Mononuclear cell (primary cell): Measurements from ENCODE around the gene NUDT4. TPM values are rescaled to one million over a fixed set of nuclear protein-coding genes. Genes with fewer than 3 reads are reported as not detected.
"Not testable (repeated sequence)": the region's sequence is repeated elsewhere in the genome, so short reads cannot be mapped to it uniquely, and the experiment has no call there.

Experiments
- H3K27me3 ChIP-seq: 2 replicates; pipeline ENCODE4 v1.6.0; 2011; ENCODE audit warnings: low read length, control low read depth; ENCODE audit not compliant: insufficient read depth
- H3K4me1 ChIP-seq: 2 replicates; pipeline ENCODE4 v1.5.1; 2011; ENCODE audit warnings: mild to moderate bottlenecking, low read length, control low read depth; ENCODE audit not compliant: insufficient read depth
- H3K4me3 ChIP-seq: 2 replicates; pipeline ENCODE4 v1.5.1; 2011; ENCODE audit warnings: mild to moderate bottlenecking, low read length, moderate library complexity
- H3K9me3 ChIP-seq: 2 replicates; pipeline ENCODE4 v1.5.1; 2011; ENCODE audit warnings: low read depth, mild to moderate bottlenecking, control low read depth, low read length
- total RNA-seq: library from RNA; depleted of rRNA; stranded (reverse); fragments of >200 nt; gene quantifications from one replicate; pipeline ENCODE4 v1.2.3, GENCODE V29; 2012

NUDT4 gene
- total RNA-seq, 1 donor: 87.6 TPM

- H3K4me3 ChIP-seq: no peak overlapping the region
- no peaks in the 10 kb centered on the region for H3K27me3 ChIP-seq
- no peaks in the 10 kb centered on the region for H3K4me1 ChIP-seq
- H3K9me3 ChIP-seq: no peaks in the 10 kb centered on the region
Observed at GRCh38 chr12:93404961-93405849, 27.5 kb downstream of the NUDT4 start.

DNA sequence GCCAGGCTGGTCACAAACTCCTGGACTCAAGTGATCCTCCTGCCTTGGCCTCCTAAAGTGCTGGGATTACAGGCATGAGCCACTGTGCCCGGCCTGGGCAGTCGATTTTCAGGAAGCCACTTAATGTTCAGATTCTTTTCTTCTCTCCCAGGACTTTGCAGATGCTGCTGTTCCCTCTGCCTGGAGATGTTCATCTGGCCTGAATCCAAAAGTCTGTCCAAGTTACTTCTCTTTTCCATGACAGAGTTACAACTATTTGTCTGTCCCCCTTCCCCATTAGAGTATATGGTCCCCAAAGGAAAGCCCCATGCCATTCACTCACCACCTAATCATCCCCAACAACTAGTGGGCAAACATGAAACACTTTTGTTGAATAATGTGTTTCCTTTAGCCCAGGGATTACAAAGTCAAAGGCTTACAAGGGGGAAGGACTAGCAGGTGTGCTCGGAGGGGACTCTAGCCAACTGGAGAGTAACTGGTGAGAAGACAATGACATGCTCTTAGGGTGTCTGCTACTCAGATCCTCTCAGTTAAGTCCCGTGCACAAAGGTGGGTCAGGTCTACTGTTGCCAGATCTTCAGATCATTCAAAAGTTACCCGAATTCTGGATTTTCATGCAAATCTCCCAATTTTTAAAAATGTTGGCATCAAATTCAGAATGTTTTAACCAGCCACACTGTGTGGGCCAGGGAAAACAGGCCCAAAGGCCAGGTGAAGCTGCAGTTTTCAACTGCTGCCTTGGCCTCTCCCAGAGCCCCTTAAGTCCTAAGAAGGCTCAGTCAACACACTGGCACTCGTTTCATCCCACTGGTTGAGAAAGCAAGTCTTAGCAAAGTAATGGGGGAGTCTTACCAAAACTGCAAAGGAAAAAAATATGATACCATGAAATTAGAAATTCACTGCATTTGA lies 29.6 kb downstream of the NUDT4 start:
- Histone ChIP-seq H3K27me3 (no peaks in the 10 kb centered on the region), H3K4me3 (no peak overlapping the region), H3K4me1 (no peaks in the 10 kb centered on the region), H3K9me3 (no peaks in the 10 kb centered on the region)

DNA sequence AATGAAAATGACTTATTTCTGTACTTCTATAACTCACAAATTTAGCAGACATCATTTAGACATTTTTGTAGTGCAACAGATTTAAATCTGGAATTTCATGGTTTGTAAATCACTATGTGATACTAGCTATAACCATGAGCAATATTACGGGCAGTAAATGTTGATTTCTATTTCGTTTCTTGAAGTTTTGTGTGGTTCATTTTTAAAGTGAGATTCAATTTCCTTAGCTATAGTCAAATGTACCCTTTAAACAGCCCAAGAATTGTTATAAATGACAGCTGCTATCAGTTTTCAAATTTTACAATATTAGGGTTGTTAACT lies 30.2 kb downstream of the NUDT4 start:
- Histone ChIP-seq H3K4me1 (peaks cover 2% of the 10 kb centered on the region), H3K4me3 (no peak overlapping the region), H3K9me3 (no peaks in the 10 kb centered on the region), H3K27me3 (no peaks in the 10 kb centered on the region)

DNA sequence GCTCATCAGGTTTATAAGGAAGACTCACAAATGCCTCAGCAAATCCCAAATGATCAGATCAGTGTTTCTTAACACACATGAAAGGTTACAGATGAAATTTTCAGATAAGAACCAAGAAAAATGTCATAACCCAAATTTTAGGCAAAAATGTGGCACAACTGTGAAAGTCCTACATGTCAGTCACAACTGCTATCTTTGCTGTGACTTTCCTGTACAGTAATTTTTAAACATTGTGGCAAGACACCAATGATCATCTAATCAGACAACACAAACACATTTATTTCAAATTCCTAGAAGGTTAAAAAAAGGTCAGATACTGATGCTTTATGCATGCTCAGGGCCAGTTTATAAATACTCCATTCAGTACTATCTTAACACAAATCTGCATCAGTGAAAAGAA lies 31.1 kb downstream of the NUDT4 start:
- no peaks in the 10 kb centered on the region for H3K9me3 ChIP-seq
- no peaks in the 10 kb centered on the region for H3K27me3 ChIP-seq
- H3K4me3 ChIP-seq: no peak overlapping the region
- H3K4me1 ChIP-seq: peaks cover 10% of the 10 kb centered on the region

GRCh38 chr12:93409343-93410187 lies 31.8 kb downstream of the NUDT4 start:
- H3K27me3 ChIP-seq, H3K4me3 ChIP-seq: not testable (repeated sequence)

DNA sequence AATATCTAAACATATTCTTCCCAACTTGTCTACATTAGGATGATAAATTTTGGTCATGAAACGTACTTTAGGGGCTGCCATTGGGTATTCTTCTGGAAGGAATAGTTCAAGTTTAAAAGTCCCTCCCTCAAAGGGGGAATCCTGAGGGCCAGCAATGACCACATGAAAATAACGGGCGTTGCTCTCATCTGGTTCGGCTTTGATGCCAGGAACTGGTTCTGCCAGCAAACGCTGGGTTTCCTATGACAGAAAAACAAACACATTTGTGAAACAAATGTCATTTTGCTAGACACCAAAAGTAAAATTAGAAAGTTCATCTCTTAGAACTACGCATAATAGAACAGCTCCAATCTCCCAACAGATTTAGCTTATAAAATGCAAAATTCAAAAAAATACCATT lies 33.3 kb downstream of the NUDT4 start:
- not testable (repeated sequence) for H3K4me3 ChIP-seq, H3K27me3 ChIP-seq, H3K9me3 ChIP-seq
- peaks cover 10% of the 10 kb centered on the region for H3K4me1 ChIP-seq

More at GRCh38 chr12:93409343-93410187, 31.8 kb downstream of the NUDT4 start:
- peaks cover 10% of the 10 kb centered on the region for H3K4me1 ChIP-seq
- not testable (repeated sequence) for H3K9me3 ChIP-seq

GRCh38 chr12:93412396-93412795 lies 34.7 kb downstream of the NUDT4 start:
- not testable (repeated sequence) for H3K9me3 ChIP-seq, H3K4me3 ChIP-seq, H3K27me3 ChIP-seq
- H3K4me1 ChIP-seq: peaks cover 16% of the 10 kb centered on the region

DNA sequence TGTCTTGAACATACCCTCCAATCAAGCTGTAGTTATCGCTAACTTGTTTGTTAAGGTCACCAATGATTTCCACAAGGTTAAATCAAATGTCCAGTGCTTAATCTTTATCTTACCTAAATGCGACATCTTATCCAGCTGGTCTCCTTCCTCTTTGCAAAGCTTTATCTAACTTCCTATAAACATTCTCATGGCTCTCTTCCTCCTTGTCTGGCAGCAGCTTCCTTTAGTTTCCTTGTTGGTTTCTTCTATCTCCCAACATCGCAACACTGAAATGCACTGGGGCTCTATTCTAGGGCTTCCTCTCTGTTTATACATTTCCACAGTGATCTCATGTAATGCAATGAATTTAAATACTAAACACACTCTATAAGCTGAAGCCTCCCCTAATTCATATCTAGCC lies 35.3 kb downstream of the NUDT4 start:
- H3K9me3 ChIP-seq: no peaks in the 10 kb centered on the region
- no peaks in the 10 kb centered on the region for H3K27me3 ChIP-seq
- no peak overlapping the region for H3K4me3 ChIP-seq
- peaks cover 16% of the 10 kb centered on the region for H3K4me1 ChIP-seq

DNA sequence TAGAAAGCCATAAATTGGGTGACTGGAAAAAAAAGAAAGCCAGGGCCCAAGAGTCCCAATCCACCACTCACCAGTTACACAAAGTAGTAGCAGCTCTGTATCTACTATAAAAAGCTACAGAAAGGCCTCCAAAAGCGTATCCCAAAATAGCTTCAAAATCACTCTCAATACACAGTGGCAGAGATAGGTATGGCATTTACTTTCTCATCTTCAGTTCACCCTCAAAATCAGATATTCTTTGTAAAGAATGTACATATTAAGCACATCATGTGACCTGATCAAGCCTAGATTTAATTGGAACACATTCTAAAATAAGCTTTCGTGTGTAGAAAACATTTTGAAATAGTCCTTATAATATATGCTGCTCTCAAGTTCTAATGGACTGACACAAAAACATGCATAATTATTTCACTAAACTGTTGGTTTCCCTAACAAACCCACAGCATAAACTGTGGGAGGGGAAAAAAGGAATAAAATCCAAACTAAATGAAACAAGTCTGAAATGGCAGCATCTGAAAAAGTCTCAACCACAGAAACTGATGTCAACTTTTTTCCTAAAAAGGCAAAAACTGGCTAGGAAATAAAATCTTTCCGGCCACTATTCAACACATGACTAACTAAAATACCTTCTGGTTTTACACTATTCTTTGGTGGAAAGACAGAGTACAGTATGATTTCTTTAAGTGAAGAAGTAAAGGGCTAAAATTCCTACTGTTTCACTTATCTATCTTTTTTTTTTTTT lies 38.2 kb downstream of the NUDT4 start:
- Histone ChIP-seq H3K4me1 (peaks cover 18% of the 10 kb centered on the region), H3K4me3 (no peak overlapping the region), H3K9me3 (no peaks in the 10 kb centered on the region), H3K27me3 (no peaks in the 10 kb centered on the region)

- Histone ChIP-seq H3K4me1 (peaks cover 18% of the 10 kb centered on the region), H3K27me3 (no peaks in the 10 kb centered on the region), H3K9me3 (no peaks in the 10 kb centered on the region), H3K4me3 (no peak overlapping the region)
Observed at GRCh38 chr12:93417967-93418480, 40.3 kb downstream of the NUDT4 start.

- no peaks in the 10 kb centered on the region for H3K9me3 ChIP-seq
- no peaks in the 10 kb centered on the region for H3K27me3 ChIP-seq
- H3K4me3 ChIP-seq: no peak overlapping the region
- H3K4me1 ChIP-seq: peaks cover 13% of the 10 kb centered on the region
Observed at GRCh38 chr12:93419388-93420034, 41.8 kb downstream of the NUDT4 start.

- Histone ChIP-seq H3K4me1 (peaks cover 29% of the 10 kb centered on the region), H3K9me3 (no peaks in the 10 kb centered on the region), H3K4me3 (no peak overlapping the region), H3K27me3 (no peaks in the 10 kb centered on the region)
Observed at GRCh38 chr12:93422050-93422449, 44.3 kb downstream of the NUDT4 start.

GRCh38 chr12:93425736-93426411 lies 48.1 kb downstream of the NUDT4 start:
- H3K27me3 ChIP-seq: no peaks in the 10 kb centered on the region
- no peak overlapping the region for H3K4me3 ChIP-seq
- H3K9me3 ChIP-seq: no peaks in the 10 kb centered on the region
- peaks cover 41% of the 10 kb centered on the region for H3K4me1 ChIP-seq
